AG20443 (cell line): ENCODE measurements around the gene UTP15.

Experiments used
- DNase-seq: peaks from one replicate; pipeline ENCODE4 v3.0.0; 2012; ENCODE audit warnings: low spot score, mixed read lengths

The UTP15 gene

GRCh38 chr5:73623901-73624404, 58.4 kb downstream of the UTP15 start:
- no peak for DNase-seq

- DNase-seq: no peak
These were observed 59.3 kb downstream of the UTP15 start for GRCh38 chr5:73624888-73625287.

- DNase-seq: no peak
These were observed 59.9 kb downstream of the UTP15 start for GRCh38 chr5:73625372-73625943.

- DNase-seq: peak; percentile 93
These were observed 60.6 kb downstream of the UTP15 start, which contains the start of gene ARHGEF28 for GRCh38 chr5:73625944-73626811. TSS of gene ARHGEF28 (plus strand) at chr5:73626196. CDS start at chr5:73684852, 58,656 bp downstream.

- DNase-seq: no peak
These were observed 61.3 kb downstream of the UTP15 start for GRCh38 chr5:73626814-73627313.

GRCh38 chr5:73629456-73629855, 63.9 kb downstream of the UTP15 start:
- no peak for DNase-seq

- DNase-seq: no peak
These were observed 65.2 kb downstream of the UTP15 start for GRCh38 chr5:73630765-73631164.

- no peak for DNase-seq
These were observed 66.0 kb downstream of the UTP15 start for GRCh38 chr5:73631500-73631899.
